Measurements from ENCODE around the gene NPAS3. TPM values are rescaled to one million over a fixed set of nuclear protein-coding genes. Genes with fewer than 3 reads are reported as not detected.

NPAS3 gene
- total RNA-seq, 6 experiments from 2014 or later, result 0.11 to 0.83 (median 0.21) TPM; not detected in 2

DNA sequence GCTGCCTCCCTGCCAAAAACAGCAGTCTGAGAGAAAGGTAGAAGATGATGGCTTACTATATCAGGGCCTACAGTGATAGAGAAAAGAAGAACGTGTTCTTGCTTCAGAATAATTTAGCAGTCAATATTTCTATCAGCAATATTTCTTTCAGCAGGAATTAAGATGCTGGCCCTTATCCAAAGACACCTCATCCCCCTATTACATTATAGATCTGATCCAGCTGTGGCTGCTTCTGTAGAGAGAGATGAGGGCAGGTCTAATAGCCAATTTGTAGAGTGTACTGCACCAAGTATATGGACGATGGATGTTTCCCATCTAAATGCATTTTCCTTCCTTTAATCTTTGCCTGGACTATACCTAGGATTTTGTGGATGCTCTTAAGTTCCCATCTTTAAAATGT, 451.7 kb downstream of the NPAS3 start:
- Histone ChIP-seq H3K27ac (no peak overlapping the region), H3K27me3 (no peaks in the 10 kb centered on the region), H3K36me3 (no peaks in the 10 kb centered on the region), H3K9me3 (no peaks in the 10 kb centered on the region), H3K4me3 (no peak overlapping the region), H3K4me1 (no peaks in the 10 kb centered on the region)
- intact Hi-C loops (cut with DNase I), result no loop called here
- 18% methylated on average over 2 of the region's 2 CpGs for WGBS (ENCODE audit: insufficient coverage, low coverage, low lambda C conversion rate, missing lambda C conversion rate)
- ATAC-seq (no peak), DNase-seq (no peak)
- TF ChIP-seq POLR2A (IDR thresholded peaks at IDR 0.05), result no peak
- TF ChIP-seq, protein P1, sequence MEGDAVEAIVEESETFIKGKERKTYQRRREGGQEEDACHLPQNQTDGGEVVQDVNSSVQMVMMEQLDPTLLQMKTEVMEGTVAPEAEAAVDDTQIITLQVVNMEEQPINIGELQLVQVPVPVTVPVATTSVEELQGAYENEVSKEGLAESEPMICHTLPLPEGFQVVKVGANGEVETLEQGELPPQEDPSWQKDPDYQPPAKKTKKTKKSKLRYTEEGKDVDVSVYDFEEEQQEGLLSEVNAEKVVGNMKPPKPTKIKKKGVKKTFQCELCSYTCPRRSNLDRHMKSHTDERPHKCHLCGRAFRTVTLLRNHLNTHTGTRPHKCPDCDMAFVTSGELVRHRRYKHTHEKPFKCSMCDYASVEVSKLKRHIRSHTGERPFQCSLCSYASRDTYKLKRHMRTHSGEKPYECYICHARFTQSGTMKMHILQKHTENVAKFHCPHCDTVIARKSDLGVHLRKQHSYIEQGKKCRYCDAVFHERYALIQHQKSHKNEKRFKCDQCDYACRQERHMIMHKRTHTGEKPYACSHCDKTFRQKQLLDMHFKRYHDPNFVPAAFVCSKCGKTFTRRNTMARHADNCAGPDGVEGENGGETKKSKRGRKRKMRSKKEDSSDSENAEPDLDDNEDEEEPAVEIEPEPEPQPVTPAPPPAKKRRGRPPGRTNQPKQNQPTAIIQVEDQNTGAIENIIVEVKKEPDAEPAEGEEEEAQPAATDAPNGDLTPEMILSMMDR (IDR thresholded peaks at IDR 0.05), result no peak

DNA sequence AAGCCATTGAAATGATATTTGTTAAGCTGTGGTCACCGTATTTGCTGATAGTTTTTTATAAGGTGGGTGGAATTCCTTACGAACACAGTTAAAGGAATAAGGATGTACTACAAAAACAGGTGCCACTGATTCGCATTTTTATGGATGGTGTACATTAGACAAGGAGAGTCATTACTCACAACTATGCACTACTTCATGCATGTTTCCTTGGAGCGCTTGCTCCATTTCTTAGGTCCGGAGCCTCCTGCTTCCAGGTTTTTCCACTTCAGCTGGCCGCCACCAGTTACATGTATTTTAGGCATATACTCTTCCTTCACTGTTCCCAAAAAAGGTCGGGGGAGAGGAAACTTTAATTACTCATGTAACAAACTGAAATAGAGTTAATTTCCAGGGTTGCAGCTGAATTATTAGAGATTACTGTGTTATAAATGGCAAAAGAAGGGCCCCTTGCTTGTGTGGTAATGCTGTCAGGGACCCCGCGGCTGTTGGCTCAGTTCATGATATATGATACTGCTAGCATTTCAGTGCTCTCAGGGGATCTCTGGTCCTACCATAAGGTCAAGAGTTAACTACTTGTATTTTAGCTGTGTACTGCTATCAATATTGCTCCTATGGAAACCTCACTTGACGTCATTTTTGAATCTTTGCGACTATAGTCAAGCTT, 454.7 kb downstream of the NPAS3 start:
- TF ChIP-seq, protein P1 (IDR thresholded peaks at IDR 0.05), result no peak
- no peak for TF ChIP-seq POLR2A (IDR thresholded peaks at IDR 0.05)
- no peak for DNase-seq
- intact Hi-C loops (cut with DNase I), result no loop called here
- Histone ChIP-seq H3K36me3 (no peaks in the 10 kb centered on the region), H3K4me3 (no peak overlapping the region), H3K9me3 (no peaks in the 10 kb centered on the region), H3K4me1 (no peaks in the 10 kb centered on the region), H3K27me3 (no peaks in the 10 kb centered on the region), H3K27ac (no peak overlapping the region)
- WGBS (ENCODE audit: insufficient coverage, low coverage, low lambda C conversion rate, missing lambda C conversion rate), result 68% methylated on average over 11 of the region's 11 CpGs
- ATAC-seq, result no peak

DNA sequence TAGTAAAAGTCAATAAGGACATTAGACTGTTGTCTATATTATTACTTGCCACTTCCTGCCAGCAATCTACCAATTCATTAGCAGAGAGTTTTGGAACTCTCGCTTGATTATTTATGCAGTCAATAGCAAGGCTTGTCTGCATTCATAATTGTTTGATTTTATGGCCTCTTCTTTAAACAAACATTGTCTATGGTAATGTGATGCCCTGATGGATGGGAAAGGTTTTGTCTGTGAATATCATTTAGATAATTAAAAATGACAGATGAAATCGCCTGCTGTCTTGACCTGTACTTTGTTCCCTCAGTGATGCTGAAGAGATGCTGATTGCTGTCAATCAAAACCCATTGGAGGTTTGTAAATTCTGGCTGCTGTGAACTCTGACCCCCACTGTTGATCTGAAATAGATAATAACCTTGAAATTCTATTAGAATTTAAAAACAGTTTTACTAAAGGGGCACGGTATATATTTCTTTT, 455.3 kb downstream of the NPAS3 start:
- intact Hi-C loops (cut with DNase I), result no loop called here
- no peak overlapping the region for H3K4me3 ChIP-seq
- 50% methylated on average over 3 of the region's 3 CpGs for WGBS (ENCODE audit: insufficient coverage, low coverage, low lambda C conversion rate, missing lambda C conversion rate)
- H3K9me3 ChIP-seq, result no peaks in the 10 kb centered on the region
- DNase-seq (no peak), ATAC-seq (no peak)
- no peaks in the 10 kb centered on the region for H3K36me3 ChIP-seq
- no peak overlapping the region for H3K27ac ChIP-seq
- TF ChIP-seq, protein P1 (IDR thresholded peaks at IDR 0.05), result no peak
- no peak for TF ChIP-seq POLR2A (IDR thresholded peaks at IDR 0.05)
- no peaks in the 10 kb centered on the region for H3K27me3 ChIP-seq
- H3K4me1 ChIP-seq, result no peaks in the 10 kb centered on the region

DNA sequence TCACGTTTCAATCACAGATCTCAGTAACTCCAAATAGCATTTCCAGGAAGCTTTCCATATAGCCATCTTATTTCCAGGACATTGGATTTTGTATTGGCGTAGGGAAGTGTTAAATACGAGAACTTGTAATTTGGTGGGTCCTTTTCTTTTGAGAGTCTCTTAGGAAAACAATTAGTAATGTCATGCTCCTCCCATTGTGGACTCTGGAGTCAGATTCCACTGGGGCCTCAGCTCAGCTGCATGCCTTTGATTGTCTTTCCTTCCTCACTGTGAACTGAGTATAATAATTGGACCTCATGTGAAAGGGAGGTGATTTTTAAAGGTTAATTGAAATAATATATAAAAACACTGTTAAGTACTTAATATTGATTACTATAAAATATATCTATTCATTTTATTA, 462.6 kb downstream of the NPAS3 start:
- no peaks in the 10 kb centered on the region for H3K9me3 ChIP-seq
- DNase-seq (no peak), ATAC-seq (no peak)
- intact Hi-C loops (cut with DNase I), result no loop called here
- no peak overlapping the region for H3K27ac ChIP-seq
- WGBS (ENCODE audit: insufficient coverage, low coverage, low lambda C conversion rate, missing lambda C conversion rate), result 61% methylated on average over 3 of the region's 3 CpGs
- H3K27me3 ChIP-seq, result no peaks in the 10 kb centered on the region
- H3K36me3 ChIP-seq, result no peaks in the 10 kb centered on the region
- TF ChIP-seq POLR2A (IDR thresholded peaks at IDR 0.05), result no peak
- TF ChIP-seq, protein P1 (IDR thresholded peaks at IDR 0.05), result no peak
- no peaks in the 10 kb centered on the region for H3K4me1 ChIP-seq
- no peak overlapping the region for H3K4me3 ChIP-seq
